NCI-H748 (cell line): ENCODE data around the gene ATAD2B.
A peak's percentile ranks its signal among the peaks of the same experiment; 100 is the strongest.

Experiments
- DNase-seq: peaks from one replicate; lab custom pipeline; 2025; ENCODE audit not compliant: unreplicated experiment; lab: John Stamatoyannopoulos, UW

Gene ATAD2B

DNA sequence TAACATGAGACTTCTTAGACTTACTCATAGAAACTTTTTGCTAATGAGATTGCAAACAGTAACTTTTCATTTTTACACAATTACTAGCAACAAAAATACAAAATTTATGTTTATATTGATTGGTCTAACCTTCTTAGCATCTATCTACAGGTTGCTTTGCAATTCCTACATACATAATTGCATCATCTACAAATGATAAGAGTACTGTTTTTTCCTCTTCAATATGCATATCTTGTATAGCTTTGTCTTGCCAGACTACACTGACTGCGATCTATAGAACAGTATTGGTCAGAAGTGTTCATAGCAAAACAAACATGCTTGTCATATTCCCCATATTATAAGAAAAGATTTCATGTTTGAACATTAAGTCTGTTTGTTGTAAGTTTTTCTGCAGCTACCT is 87.9 kb downstream of the ATAD2B start:
- no peak for DNase-seq

DNA sequence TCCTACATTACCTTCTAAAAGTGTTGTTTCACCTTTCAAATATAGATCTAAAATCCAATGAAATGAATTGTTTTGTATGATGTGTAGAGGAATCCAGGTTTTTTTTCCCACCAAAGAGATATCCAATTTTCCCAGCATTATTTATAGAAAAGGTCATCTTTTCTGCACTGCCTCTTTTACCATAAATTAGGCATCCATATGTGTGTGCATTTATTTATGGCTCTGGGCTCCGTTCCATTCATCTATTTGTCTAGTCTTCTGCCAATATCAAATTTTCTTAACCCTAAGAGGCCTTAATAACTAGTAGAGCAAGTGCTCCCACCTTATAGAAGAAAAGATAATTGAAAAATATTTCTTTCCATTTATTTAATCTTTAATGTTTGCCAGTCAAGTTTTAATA is 88.3 kb downstream of the ATAD2B start:
- DNase-seq, result no peak

DNA sequence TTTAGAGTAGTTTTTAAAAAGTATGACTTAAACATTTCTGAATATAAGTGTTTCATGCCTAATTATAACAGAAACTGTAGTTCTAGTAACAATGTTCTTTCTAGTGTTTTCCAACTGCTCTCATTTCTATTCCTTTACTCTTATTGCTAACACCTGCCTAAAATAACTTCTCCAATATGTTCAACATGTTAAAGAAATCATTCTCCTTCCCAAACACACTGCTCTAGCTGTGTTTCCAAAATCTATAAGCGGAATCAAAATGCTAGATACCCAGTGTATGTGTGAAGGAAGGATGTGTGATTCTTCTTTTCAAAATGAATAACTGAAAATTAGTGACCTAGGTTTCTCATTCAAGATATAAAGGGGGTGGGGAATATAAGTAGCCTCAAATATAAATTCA is 89.1 kb downstream of the ATAD2B start:
- DNase-seq, result no peak

DNA sequence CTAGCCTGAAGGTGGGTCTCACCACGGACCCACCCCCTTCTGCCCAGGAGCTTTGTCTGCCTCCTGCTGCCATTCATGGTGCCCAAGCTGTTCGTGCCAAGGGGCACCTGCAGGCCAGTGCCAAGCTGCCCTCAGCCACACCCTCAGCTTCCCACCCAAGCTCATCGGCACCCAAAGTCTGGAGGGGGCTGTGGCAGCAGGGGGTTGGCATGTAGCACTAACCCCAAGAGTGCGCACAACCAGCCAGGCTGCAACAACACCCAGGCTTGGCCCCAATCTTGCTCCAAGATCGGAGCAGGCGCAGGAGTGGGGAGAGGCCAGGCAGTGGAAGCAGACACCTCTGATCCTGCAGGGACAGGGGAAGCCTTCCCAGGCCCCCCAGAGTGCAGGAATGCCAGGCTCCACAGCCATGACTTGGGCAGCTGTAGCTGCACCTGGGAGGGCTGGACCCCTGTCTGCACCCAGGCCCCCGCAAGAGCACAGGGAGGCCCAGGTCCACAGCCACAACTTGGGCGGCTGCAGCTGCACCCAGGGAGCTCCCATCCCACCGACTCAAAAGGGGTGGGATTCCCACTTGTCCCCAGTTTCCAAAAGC is 89.9 kb downstream of the ATAD2B start:
- DNase-seq, result no peak

DNA sequence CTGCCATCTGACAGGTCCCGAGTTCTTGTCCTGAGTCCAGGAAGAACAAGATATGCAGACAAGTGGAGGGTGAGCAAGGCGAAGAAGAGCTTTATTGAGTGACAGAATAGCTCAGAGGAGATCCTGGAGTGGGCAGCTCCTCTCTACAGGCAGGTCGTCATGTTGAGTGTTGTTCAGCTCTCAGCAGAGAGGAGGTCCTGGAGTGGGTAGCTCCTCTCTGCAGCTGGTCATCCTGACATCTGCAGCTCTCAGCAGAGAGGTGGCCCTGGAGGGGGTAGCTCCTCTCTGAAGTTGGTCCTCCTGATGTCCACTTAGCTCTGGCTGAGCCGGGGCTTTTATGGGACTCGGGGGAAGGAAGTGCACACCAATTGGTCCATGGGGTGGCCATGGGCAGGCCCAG is 90.4 kb downstream of the ATAD2B start:
- DNase-seq, result no peak

DNA sequence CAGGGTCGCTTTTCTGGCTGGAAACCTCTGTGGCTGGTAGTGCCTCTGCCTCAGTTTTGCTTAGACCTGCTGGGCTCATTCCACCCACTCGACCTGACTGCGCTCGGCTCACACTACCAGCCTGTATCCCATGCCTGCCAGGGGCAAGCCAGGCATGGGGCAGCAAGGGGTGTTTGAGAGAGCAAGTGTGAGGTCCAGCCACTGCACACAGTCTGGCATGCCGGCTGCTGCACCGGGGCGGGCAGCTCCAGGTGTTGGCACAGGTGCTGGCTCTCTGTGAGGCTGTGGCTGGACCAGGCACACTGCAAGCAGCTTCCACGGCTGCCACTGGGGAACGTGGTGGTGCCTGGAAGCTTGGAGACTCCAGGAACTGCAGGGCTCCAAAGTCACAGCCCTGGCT is 90.9 kb downstream of the ATAD2B start:
- DNase-seq, result no peak

DNA sequence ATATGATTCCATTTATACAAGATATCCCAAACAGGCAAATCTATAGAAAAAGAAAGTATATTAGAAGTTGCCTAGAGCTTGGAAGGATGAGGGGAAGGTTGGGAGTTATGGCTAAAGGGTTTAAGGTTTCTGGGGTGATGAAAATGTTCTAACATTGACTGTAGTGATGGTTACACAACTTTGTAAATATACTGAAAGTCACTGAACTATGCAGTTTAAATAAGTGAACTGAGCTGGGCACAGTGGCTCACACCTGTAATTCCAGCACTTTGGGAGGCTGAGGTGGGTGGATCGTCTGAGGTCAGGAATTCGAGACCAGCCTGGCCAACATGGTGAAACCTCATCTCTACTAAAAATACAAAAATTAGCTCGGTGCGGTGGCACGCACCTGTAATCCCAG is 91.5 kb downstream of the ATAD2B start:
- DNase-seq, result no peak

DNA sequence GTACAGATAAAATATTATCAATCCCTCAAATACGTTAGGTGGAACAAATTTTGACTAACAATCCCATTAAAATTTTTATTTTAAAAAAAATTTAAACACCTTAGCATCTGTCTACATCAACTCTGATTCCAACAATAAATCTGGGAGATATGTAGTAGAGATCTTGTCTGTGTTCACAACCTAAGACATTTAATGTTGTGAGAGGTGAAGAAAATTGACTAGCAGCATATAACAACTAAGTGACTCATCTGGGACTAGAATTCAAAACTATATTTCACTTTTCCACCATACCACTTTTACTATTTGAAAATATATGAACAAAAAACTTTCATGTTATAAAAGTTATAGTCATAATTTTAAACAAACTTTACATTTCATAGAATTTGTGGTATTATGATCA is 97.9 kb downstream of the ATAD2B start:
- no peak for DNase-seq

DNA sequence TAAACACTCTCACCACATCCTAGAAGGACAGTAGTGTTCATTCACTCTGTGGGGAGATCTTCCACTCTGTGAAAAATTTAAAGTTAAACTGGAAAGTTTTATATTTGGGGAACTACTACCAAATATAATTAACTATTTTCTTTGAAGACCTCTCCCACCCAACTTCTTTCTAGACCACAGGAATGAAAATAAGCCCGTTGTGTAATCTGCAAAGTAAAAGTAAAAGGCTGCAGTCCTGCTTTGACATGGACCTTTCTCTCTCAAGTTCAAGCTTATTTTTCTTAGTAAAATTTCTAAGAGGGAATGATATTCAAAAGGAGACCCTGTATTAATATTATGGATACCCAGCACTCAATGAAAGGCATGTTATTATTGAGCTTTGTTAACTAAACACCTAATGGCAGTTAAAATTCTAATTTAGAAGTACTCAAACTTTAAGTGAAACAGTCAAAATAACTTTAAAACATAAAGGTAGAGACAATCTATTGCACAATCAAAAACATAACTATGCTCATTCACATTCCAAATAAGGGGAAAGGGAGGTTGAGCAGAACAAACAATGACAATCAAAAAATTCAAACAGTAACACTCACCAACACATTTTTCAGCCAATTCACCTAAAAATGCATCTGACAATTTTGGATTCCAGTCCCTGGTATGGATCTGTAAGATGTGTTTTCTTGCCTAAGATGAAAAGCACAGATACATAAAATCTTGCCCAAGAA is 98.5 kb downstream of the ATAD2B start:
- no peak for DNase-seq

DNA sequence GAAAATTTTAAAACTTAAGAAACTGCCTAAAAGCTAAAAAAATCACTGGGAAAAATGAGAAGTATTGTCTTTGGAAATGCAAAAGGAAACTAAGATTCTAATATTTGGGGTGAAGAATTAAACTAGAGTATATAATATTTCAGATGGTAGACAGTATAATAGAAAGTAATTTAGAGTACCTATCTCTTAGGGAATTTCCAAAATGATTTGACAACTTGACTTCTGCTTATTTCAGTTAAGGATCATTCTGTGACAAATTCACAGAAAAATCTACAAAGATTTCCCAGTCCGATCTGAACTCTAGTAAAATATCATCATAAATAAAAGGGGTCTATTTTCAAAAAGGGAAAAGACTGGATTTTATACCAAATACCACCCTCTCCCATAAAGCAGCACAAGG is 99.6 kb downstream of the ATAD2B start:
- DNase-seq, result no peak

DNA sequence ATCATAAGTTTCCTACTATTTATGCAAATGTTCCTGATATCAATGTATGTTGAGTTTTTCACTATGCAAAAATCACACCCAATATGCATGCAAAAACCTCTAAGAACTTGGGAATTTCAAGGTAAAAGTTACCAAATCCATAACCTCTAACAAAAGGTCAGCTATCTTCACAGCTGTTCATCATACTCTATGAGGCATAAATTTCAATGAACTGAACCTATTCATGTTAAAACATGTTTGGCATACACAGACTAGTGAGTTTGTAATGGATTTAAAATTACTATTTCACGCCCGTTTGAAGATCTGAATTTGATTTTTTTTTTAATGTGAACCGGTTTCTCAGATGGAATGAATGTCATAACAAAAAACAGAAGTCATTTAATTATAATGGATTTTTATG is 100.2 kb downstream of the ATAD2B start:
- DNase-seq, result no peak

DNA sequence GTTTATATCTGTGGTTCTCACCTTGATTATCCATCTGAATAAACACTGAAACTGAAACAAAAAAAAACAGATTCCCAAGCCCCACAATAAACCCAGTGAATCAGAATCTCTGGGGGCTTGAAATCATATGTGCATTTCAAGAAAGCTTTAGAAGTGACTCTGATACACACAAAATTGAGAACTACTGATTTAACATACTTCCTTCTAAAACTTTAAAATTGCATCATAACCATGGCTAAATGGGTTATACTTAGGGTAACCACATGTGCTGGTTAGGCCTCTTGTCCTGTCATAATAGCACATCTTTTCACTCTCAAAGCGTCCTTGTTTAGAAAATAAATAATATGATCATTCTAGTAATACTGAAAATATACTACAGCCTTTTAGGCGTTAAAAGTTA is 100.9 kb downstream of the ATAD2B start:
- no peak for DNase-seq

DNA sequence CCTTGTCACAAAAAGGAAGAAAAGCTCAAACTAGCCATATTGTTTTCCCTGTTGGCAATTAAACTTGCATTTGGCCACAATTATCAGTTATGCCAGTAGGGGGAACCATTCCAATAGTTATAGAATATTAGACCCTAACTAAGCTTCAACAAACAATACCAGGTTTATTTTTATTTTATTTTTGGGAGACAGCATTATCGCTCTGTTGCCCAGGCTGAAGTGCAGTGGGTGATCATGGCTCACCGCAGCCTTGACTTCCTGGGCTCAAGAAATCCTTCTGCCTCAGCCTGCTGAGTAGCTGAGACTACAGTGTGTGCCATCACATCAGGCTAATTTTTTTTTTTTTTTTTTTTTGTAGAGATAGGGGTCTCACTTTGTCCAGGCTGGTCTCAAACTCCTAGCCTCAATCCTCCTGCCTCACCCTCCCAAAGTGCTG is 102.1 kb downstream of the ATAD2B start:
- peak; percentile 66 for DNase-seq

DNA sequence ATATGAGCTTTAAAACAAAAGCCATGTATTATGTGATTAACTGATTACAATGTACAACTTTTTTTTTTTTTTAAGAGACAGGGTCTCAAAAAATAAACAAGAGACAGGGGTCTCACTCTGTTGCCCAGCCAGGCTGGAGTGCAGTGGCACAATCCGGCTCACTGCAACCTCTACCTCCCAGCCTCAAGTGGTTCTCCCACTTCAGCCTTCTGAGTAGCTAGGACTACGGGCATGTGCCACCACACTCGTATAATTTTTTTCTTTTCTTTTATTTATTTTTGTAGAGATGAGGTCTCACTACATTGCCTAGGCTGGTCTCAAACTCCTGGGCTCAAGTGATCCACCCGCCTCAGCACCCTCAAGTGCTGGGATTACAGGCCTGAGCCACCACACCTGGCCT is 103.1 kb downstream of the ATAD2B start:
- DNase-seq, result no peak

DNA sequence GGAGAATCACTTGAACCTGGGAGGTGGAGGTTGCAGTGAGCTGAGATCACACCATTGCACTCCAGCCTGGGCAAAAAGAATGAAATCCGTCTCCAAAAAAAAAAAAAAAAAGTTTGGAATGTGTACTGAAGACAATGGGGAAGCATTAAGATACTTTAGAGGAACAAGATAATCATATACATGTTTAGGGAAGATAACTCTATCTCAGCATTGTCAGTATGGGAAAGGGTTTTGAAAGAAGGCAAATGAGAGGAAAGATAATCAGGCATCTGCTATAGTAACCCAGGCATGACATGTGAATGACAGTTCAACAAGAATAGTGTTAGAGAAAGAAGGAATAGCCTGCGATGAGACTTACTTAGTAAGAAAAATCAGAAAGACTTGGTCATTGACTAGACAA is 112.0 kb downstream of the ATAD2B start:
- DNase-seq, result no peak

DNA sequence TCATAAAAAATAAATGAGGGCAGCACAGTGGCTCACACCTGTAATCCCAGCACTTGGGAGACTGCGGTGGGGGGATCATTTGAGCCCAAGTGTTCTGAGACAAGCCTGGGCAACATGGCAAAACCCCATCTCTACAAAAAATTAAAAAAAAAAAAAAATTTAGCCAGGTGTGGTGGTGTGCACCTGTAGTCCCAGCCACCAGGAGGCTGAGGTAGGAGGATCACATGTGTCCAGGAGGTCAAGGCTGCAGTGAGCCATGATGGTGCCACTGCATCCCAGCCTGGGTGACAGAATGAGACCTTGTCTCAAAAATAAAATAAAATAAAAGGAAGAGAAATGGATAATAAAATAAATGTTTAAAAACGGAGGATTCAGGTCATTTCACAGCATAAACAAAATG is 113.5 kb downstream of the ATAD2B start:
- no peak for DNase-seq

DNA sequence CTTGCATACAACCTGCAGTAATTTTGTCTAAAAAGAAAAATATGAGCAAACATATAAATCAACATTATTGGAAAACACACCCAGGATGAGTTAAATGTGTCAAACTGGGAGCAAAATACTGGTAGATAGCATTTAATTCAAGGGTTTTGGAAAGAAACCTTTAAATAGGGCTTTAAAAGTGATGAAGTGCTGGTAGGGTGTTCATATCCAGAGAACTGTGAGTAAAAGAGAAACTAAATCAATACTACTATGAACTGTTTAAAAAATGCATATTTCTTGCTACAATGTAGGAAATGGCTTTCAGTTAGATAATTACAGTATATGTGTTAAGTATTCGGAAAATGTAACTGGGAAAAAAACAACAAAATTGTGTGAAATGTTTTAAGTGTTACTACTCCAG is 117.8 kb downstream of the ATAD2B start:
- DNase-seq, result no peak

DNA sequence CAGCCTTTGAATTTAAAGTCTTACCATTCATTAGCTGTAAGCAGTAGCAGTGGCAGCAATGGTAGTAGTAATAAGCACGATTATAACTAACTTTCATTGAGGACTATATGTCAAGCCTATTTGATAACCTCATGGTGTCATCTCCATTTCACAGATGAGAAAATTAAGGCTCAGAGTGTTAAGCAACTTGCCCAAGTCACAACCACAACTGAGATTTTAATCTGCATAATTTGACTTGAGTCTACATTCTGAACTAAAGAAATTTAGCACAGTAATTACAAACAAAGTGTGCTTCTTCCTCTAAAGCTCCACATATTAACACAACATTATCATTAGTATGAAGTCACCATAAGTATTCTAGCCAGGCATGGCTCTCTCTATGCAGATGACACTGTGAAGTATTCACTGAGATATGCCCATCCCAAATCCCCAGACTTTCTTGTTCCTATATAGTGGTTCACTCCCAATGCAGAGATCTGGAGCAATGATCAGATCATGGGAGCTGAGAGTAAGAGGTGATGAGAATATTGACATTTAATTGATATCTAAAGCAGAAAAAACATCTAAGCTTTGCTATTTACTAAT is 120.2 kb downstream of the ATAD2B start:
- no peak for DNase-seq

DNA sequence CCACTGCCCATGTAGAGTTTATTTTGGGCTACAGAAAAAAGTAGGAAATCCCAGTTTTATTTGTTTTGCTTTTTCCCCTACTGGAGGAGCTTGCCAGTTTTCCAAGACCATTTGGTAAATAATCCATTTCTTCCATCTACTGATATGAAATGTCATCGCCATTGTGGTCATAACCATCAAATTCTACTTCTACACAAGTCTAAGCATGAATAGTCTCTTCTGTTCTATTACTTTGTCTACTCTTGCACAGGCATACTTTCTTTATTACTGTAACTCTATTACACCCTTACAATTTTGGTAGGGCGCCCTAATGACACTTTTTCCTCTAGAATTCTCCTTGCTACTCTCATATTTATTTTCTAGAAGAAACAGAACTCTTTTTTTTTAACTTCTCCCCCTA is 120.7 kb downstream of the ATAD2B start:
- DNase-seq, result no peak

DNA sequence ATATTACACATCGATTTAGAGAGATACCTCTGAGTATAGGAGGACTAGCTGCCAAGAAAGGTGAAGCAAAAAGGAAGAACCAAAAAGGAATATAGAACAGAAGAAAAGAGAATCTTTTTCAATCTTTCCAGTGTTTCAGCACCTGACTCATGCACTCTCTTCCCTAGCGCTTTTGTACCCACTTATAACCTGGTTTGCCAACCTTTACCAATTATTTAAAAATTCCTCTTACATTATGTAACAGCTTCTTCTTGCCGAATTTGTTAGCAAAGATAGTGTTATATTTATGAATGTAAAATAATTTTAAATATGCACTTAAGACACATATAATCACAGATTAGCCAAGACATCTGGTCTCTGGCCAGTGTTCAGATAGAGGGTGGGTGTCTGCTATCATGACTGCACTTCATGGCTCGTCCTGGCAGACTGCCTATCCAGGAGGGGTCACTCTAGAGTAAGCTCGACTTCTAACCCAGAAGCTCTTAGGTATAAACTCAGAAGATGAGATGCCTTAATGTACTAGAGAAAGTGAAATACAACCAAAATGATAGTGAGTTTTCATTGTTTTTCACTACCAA is 122.9 kb downstream of the ATAD2B start:
- DNase-seq, result peak; percentile 18

DNA sequence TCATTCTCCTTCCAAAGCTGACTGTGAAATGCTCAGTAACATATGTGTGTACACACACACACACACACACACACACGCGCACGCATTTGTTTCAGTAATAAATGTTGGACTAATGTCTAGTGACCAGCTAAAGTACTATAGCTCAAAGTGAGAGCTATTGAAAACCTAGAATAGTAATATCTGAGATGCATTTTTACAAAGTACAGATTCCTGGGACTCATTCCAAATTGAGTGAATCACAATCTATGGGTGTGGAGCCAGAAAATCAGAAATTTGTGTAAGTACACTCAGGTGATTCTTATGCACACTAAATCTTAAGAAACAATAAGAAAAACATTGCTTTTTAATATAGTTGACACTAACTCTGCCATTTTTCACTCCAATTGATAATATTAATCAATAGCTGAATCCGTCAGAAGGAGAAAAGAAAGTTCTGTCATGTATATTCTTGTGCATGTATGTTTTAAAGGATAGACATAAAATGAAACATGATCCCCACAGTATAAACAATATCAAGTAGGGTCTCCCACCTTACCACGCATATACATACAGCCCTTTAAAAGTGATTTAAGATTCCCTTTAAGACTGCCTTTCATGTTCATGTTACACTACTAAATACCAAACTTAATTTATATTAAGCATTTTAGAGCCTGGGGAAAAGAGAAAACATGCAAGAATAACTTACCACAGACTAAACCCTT is 123.5 kb downstream of the ATAD2B start:
- DNase-seq, result no peak

DNA sequence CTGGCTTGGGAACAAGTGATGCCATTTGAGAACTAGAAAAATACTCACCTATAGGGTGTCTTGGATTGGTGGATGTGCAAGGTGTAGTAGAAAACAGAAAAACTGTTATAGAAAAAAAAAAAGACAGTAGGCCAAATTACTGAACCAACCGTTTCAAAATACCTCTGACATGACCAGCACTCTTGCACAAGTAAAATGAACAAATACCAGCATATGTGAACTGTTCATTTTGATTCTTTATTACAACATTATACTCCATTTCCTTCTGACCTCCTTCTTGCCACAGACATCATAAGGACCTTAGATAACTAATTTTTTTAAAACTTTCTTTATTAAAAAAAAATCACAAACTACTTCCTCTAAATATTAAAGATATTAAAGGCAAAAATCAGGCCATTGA is 125.5 kb downstream of the ATAD2B start:
- DNase-seq, result no peak
